OCI-LY3 (cell line): ENCODE data around the gene KNL1.

Source experiments
- CTCF ChIP-seq: fragments of 200-600, 300-600 bp; sonication (generic); IDR thresholded peaks from 2 replicates; pipeline ENCODE4 v1.5.1; 2014; ENCODE audit warnings: antibody characterized with exemption, low read length, low read depth
- EZH2phosphoT487 ChIP-seq: fragments of 200-600 bp; shearing (Covaris generic); IDR thresholded peaks from 2 replicates; pipeline ENCODE4 v1.6.1; 2018; ENCODE audit warnings: antibody characterized with exemption, mixed run types, low read depth

DNA sequence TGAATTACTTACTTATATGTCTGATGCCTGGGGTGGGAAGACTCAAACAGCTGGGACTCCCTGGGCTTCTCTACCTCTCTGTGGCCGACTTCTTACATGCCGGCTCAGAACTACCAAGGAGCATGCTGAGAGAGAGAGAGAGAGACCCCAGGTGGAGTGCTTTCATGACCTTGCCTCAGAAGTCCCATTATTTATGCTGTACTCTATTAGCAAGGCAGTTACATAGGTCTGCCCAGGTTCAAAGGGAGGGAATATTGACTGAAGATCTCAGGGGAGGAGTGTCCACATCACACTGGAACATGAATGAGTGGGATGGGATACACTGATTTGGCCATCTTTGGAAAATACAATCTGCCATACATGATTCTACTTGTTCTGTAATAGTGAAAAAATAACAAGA is 45.4 kb upstream of the KNL1 start:
- TF ChIP-seq CTCF (no peak), EZH2phosphoT487 (no peak)
